Neural progenitor cell (in vitro differentiated cells): ENCODE measurements around the gene VRK2.

Experiments
- EZH2 ChIP-seq: fragments of 200-600 bp; sonication (generic); IDR thresholded peaks from 2 replicates; pipeline ENCODE4 v1.6.1; 2017; ENCODE audit warnings: antibody characterized with exemption, mild to moderate bottlenecking, moderate library complexity
- EZH2phosphoT487 ChIP-seq: fragments of 200-600 bp; sonication (generic); IDR thresholded peaks from 2 replicates; pipeline ENCODE4 v1.6.1; 2017; ENCODE audit warnings: antibody characterized with exemption
- TF ChIP-seq, protein P1 (sequence below): fragments of 200-600 bp; sonication (generic); IDR thresholded peaks from 2 replicates; pipeline ENCODE4 v1.5.1; 2017; ENCODE audit warnings: antibody characterized with exemption, mild to moderate bottlenecking

- TF ChIP-seq EZH2phosphoT487: no peak
- TF ChIP-seq, protein P1, sequence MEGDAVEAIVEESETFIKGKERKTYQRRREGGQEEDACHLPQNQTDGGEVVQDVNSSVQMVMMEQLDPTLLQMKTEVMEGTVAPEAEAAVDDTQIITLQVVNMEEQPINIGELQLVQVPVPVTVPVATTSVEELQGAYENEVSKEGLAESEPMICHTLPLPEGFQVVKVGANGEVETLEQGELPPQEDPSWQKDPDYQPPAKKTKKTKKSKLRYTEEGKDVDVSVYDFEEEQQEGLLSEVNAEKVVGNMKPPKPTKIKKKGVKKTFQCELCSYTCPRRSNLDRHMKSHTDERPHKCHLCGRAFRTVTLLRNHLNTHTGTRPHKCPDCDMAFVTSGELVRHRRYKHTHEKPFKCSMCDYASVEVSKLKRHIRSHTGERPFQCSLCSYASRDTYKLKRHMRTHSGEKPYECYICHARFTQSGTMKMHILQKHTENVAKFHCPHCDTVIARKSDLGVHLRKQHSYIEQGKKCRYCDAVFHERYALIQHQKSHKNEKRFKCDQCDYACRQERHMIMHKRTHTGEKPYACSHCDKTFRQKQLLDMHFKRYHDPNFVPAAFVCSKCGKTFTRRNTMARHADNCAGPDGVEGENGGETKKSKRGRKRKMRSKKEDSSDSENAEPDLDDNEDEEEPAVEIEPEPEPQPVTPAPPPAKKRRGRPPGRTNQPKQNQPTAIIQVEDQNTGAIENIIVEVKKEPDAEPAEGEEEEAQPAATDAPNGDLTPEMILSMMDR: peak; percentile 25
- no peak for TF ChIP-seq EZH2
Observed at GRCh38 chr2:58131191-58132011, 84.8 kb downstream of the VRK2 start.
